CD4-positive, alpha-beta T cell (primary cell): ENCODE results near the gene KLHL28. TPM values are rescaled to one million over a fixed set of nuclear protein-coding genes. Genes with fewer than 3 reads are reported as not detected.

ENCODE experiments used
- ATAC-seq: fragments of 200-7000 bp; cut with Tn5 transposase; one replicate; pipeline ENCODE4 v1.10.0; 2022; ENCODE audit warnings: mild to moderate bottlenecking; ENCODE audit not compliant: poor library complexity
- CTCF ChIA-PET: fragments of 350-600 bp; sonication (Branson Sonifier 250); formaldehyde crosslinking; loops from one replicate; lab custom pipeline; 2021; ENCODE audit warnings: antibody characterized with exemption, inconsistent platforms; lab: Charles Lee
- POLR2A ChIA-PET: fragments of 350-600 bp; sonication (Branson Sonifier 250); formaldehyde crosslinking; loops from one replicate; lab custom pipeline; 2021; ENCODE audit warnings: antibody characterized with exemption, inconsistent platforms; lab: Charles Lee
- DNase-seq, 14 experiments: peaks; one replicate each; pipeline ENCODE4 v3.0.0-alpha.2; 2013 to 2020; ENCODE audit warnings: mixed read lengths in 2 of 14
- H3K27ac ChIP-seq, 2 donors: one replicate each; pipeline versions ENCODE4 v1.5.1 to v1.7.0; 2013; ENCODE audit warnings: low read length in 2 of 2, low read depth in 1 of 2, mild to moderate bottlenecking in 1 of 2
- H3K27me3 ChIP-seq, 2 experiments: 1 replicate in 1 of 2; 2 replicates in 1 of 2; pipeline versions ENCODE4 v1.6.1 to v1.7.0; 2013; ENCODE audit warnings: low read length in 2 of 2, control low read depth in 1 of 2, mild to moderate bottlenecking in 1 of 2, moderate library complexity in 1 of 2; ENCODE audit not compliant: insufficient read depth in 2 of 2, control insufficient read depth in 1 of 2
- H3K36me3 ChIP-seq: one replicate; pipeline ENCODE4 v1.6.1; 2013; ENCODE audit warnings: low read length, control low read depth; ENCODE audit not compliant: insufficient read depth
- H3K4me1 ChIP-seq: one replicate; pipeline ENCODE4 v1.6.1; 2013; ENCODE audit warnings: low read length, control low read depth; ENCODE audit not compliant: insufficient read depth
- H3K4me3 ChIP-seq: one replicate; pipeline ENCODE4 v1.5.1; 2013; ENCODE audit warnings: mild to moderate bottlenecking, low read length, moderate library complexity
- H3K9me3 ChIP-seq, 2 experiments: 1 replicate in 1 of 2; 2 replicates in 1 of 2; pipeline versions ENCODE4 v1.6.1 to v1.7.0; 2013; ENCODE audit warnings: low read length in 2 of 2, mild to moderate bottlenecking in 2 of 2, control low read depth in 1 of 2, moderate library complexity in 1 of 2; ENCODE audit not compliant: control insufficient read depth in 1 of 2, insufficient read depth in 1 of 2
- H3K27ac Mint-ChIP-seq: one replicate; pipeline ENCODE4 v1.8.0; 2020; ENCODE audit warnings: mixed read lengths
- H3K27me3 Mint-ChIP-seq: one replicate; pipeline ENCODE4 v1.8.0; 2021; ENCODE audit warnings: mixed read lengths
- H3K36me3 Mint-ChIP-seq: one replicate; pipeline ENCODE4 v1.8.0; 2021; ENCODE audit warnings: low read depth, mixed read lengths
- H3K4me1 Mint-ChIP-seq: one replicate; pipeline ENCODE4 v1.8.0; 2021; ENCODE audit warnings: low read depth, mixed read lengths
- H3K4me3 Mint-ChIP-seq: one replicate; pipeline ENCODE4 v1.8.0; 2020; ENCODE audit warnings: mild to moderate bottlenecking, mixed read lengths
- H3K9me3 Mint-ChIP-seq: one replicate; pipeline ENCODE4 v1.8.0; 2020; ENCODE audit warnings: mixed read lengths
- CTCF ChIP-seq: fragments of 200-600 bp; IDR thresholded peaks from one replicate; pipeline ENCODE4 v1.8.0; 2022; ENCODE audit warnings: antibody characterized with exemption, mild to moderate bottlenecking
- intact Hi-C, 2 experiments: fragments of 100-400 bp; cut with DNase I in 1 of 2; cut with micrococcal nuclease in 1 of 2; formaldehyde crosslinking; loops; one replicate each; pipeline versions ENCODE4 v1.15.1 to v1.9.0; 2023 to 2025; cut with DNase I, micrococcal nuclease
- total RNA-seq, 174 experiments: library from RNA in 2 of 174; stranded (reverse) in 2 of 174; gene quantifications; one replicate each; pipeline ENCODE4 v1.2.3 and lab custom pipeline; 2021 to 2026

KLHL28 gene
- total RNA-seq, 2 experiments from 2014 or later, result 49.3 to 49.7 TPM

GRCh38 chr14:44995196-44995595 lies 33.4 kb upstream of the KLHL28 start:
- Mint-ChIP-seq H3K36me3 (peaks cover 33% of the 10 kb centered on the region), H3K27ac (no peak overlapping the region), H3K4me1 (peaks cover 4% of the 10 kb centered on the region), H3K27me3 (no peaks in the 10 kb centered on the region), H3K4me3 (no peak overlapping the region), H3K9me3 (no peaks in the 10 kb centered on the region)
- Histone ChIP-seq H3K27ac (no peak overlapping the region), H3K36me3 (peaks cover 7% of the 10 kb centered on the region), H3K4me3 (no peak overlapping the region), H3K27me3 (no peaks in the 10 kb centered on the region), H3K9me3 (no peaks in the 10 kb centered on the region), H3K4me1 (no peaks in the 10 kb centered on the region)
- no peak for ATAC-seq
- no peak for DNase-seq
- ChIA-PET CTCF (no interaction called here), POLR2A (no interaction called here)
- no peak for TF ChIP-seq CTCF
- intact Hi-C loops, result no loop called here

- no peak for DNase-seq
- Histone ChIP-seq H3K4me3 (no peak overlapping the region), H3K4me1 (no peaks in the 10 kb centered on the region), H3K27ac (no peak overlapping the region), H3K36me3 (no peaks in the 10 kb centered on the region), H3K27me3 (no peaks in the 10 kb centered on the region), H3K9me3 (peaks cover 0 to 5% of the 10 kb centered on the region in 2 experiments)
- H3K4me1 Mint-ChIP-seq, result peaks cover 15% of the 10 kb centered on the region
- H3K27me3 Mint-ChIP-seq, result no peaks in the 10 kb centered on the region
- ChIA-PET POLR2A (no interaction called here), CTCF (no interaction called here)
- H3K4me3 Mint-ChIP-seq, result no peak overlapping the region
- intact Hi-C loops, result no loop called here
- no peaks in the 10 kb centered on the region for H3K9me3 Mint-ChIP-seq
- peaks cover 4% of the 10 kb centered on the region for H3K36me3 Mint-ChIP-seq
- no peak overlapping the region for H3K27ac Mint-ChIP-seq
- no peak for TF ChIP-seq CTCF
- ATAC-seq, result no peak
These were observed 28.8 kb upstream of the KLHL28 start for GRCh38 chr14:44990533-44990932.

- H3K36me3 ChIP-seq, result no peaks in the 10 kb centered on the region
- H3K9me3 Mint-ChIP-seq, result no peaks in the 10 kb centered on the region
- ATAC-seq, result no peak
- intact Hi-C loops, result no loop called here
- H3K27me3 Mint-ChIP-seq, result no peaks in the 10 kb centered on the region
- no peak overlapping the region for H3K4me3 ChIP-seq
- no peak for DNase-seq
- no peak for TF ChIP-seq CTCF
- H3K27ac ChIP-seq, result no peak overlapping the region
- H3K27ac Mint-ChIP-seq, result no peak overlapping the region
- CTCF ChIA-PET, result no interaction called here
- peaks cover 0 to 5% of the 10 kb centered on the region in 2 experiments for H3K9me3 ChIP-seq
- peaks cover 15% of the 10 kb centered on the region for H3K4me1 Mint-ChIP-seq
- no peaks in the 10 kb centered on the region for H3K27me3 ChIP-seq
- H3K4me1 ChIP-seq, result no peaks in the 10 kb centered on the region
- peaks cover 4% of the 10 kb centered on the region for H3K36me3 Mint-ChIP-seq
- H3K4me3 Mint-ChIP-seq, result no peak overlapping the region
- POLR2A ChIA-PET, result no interaction called here
These were observed 28.0 kb upstream of the KLHL28 start for GRCh38 chr14:44989497-44990440.
